GM19467 (cell line): Measurements from ENCODE around the gene PIBF1.
"Not testable (repeated sequence)": the region's sequence is repeated elsewhere in the genome, so short reads cannot be mapped to it uniquely, and the experiment has no call there.

ENCODE experiments used
- ATAC-seq: cut with Tn5 transposase; IDR thresholded peaks from one replicate; pipeline ENCODE4 v1.9.1; 2021; ENCODE audit warnings: mild to moderate bottlenecking, moderate library complexity; ENCODE audit not compliant: unreplicated experiment

PIBF1 gene

DNA sequence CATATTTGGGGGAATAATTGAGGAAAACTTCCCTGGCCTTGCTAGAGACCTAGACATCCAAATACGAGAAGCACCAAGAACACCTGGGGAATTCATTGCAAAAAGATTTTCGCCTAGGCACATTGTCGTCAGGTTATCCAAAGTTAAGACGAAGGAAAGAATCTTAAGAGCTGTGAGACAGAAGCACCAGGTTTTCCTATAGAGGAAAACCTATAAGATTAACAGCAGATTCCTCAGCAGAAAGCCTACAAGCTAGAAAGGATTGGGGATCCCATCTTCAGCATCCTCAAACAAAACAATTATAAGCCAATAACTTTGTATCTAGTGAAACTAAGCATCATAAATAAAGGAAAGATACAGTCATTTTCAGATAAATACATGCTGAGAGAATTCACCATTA, 114.9 kb downstream of the PIBF1 start:
- no peak for ATAC-seq

DNA sequence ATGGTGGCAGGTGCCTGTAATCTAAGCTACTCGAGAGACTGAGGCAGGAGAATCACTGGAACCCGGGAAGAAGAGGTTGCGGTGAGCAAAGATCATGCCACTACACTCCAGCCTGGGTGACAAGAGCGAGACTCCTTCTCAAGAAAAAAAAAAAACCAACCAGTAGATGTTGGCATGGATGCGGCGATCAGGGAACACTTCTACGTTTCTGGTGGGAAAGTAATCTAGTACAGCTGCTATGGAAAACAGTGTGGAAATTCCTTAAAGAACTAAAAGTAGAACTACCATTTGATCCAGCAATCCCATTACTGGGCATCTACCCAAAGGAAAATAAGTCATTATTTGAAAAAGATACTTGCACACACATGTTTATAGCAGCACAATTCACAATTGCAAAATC, 119.6 kb downstream of the PIBF1 start:
- ATAC-seq: not testable (repeated sequence)

DNA sequence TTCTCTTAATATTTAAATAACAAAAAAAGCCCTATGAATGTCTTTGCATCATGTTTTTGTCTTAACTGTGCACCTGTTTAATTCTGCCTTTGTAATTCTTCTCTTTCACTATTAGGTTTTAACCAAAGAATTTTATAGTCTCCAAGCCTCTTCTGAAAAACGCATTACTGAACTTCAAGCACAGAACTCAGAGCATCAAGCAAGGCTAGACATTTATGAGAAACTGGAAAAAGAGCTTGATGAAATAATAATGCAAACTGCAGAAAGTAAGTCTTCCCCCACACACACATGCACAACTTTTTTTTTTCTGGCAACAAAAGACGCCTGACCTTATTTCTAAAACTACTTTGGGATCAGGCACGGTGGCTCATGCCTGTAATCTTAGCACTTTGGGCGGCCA, 126.5 kb downstream of the PIBF1 start:
- no peak for ATAC-seq

DNA sequence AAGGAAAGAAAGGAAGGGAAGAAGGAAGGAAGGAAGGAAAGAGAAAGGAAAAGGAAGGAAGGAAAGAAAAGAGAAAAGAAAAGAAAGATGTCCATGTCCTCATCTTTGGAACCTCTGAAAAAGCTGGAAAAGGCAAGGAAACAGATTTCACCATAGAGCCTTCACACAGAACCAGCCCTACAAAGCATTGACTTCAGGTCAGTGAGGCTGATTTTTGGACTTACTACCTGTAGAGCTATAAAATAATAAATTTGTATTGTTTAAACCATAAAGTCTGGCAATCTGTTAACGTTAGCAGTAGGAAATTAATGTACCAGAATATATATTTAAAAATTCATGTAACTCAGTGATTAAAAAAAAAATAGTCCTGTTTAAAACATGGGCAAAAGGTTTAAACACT, 130.0 kb downstream of the PIBF1 start:
- no peak for ATAC-seq

DNA sequence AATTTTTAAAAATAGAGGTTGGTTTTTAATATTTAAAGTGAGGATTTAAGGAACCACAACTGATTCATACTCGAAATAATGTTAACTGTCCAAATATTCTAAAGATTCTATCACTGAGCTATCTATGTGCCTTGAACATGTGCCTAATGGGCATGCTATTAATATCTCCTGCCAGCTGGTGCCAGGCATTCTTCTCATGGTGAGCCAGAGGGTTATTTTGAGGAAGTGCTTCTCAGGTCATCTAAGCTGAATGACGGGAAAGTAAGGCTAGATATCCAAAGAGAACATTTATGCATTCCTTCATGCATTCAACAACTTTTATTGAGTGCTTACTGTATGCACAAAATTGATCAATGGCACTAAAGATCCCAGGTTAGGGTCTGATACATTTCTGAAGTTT, 138.2 kb downstream of the PIBF1 start:
- ATAC-seq: no peak

DNA sequence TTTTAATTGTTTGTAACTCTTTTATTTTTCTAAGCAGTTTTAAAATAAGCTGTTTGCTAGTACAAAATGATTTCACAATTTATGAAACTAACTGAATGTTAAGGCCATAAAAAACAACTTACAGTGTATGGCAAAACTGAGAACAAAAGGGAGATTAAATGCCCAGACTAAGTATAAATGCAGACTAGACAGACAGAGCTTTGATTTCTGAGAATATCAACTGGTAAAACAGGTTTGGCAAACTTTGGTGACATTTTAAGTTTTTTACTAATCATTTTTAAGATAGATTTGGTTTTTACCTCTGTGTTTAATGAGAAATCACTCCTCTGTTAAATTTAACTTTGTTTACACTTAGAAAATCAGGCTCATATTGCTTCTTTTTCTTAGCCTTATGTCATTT, 149.4 kb downstream of the PIBF1 start:
- ATAC-seq: no peak

DNA sequence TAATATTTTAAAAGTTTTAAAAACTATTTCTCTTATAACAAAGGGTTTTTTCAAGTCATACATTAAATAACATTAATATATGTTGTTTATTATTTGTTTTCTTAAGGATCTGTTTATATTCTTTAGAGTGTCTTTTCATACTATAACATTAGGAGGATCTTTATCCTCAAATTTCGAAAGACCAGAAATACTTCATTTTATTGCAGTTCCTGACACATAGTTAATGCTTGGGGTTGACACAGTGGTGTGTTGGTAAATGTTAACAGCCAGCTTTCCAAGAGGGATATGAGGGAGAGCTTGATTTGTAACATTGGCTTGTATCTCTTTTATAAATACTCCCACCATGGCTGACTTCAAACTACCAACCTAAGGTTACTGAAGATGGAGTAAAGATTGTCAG, 150.3 kb downstream of the PIBF1 start:
- no peak for ATAC-seq

DNA sequence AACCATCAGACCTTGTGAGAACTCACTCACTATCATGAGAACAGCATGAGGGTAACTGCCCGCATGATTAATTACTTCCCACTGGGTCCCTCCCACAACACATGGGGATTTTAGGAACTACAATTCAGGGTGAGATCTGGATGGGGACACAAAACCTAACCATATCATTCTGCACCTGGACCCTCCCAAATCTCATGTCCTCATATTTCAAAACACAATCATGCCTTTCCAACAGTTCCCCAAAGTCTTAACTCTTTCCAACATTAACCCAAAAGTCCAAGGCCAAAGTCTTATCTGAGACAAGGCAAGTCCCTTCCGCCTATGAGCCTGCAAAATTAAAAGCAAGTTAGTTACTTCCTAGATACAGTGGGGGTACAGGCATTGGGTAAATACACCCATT, 164.3 kb downstream of the PIBF1 start:
- ATAC-seq: not testable (repeated sequence)

DNA sequence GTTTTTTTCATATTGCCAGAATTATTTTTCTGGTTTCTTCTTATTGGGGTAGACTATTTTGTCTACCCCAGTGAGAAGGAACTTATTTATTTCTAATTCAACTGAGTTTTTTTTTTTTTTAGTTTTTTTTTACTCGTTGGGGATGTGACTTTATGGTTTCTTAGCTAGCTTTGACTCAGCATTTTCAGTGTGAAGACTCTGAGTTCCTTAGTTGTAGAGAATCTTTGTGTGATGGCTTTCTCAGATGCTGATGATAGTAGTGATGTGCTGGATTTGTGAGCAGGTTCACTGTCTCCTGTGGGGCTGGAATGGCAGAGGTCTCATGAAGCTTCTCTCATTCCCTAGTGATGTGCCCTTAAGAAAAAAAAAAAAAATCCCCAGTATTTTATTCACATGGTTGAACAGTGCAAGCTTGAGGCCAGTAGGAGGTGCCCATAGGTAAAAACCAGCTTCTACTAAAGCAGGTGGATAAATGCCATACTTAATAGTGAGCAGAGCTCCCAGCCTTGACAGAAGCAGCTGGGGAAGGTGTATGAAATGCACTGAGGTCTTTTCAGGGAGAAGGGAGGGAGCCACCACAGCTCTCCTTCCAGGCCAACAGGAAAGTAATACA, 170.7 kb downstream of the PIBF1 start:
- no peak for ATAC-seq

DNA sequence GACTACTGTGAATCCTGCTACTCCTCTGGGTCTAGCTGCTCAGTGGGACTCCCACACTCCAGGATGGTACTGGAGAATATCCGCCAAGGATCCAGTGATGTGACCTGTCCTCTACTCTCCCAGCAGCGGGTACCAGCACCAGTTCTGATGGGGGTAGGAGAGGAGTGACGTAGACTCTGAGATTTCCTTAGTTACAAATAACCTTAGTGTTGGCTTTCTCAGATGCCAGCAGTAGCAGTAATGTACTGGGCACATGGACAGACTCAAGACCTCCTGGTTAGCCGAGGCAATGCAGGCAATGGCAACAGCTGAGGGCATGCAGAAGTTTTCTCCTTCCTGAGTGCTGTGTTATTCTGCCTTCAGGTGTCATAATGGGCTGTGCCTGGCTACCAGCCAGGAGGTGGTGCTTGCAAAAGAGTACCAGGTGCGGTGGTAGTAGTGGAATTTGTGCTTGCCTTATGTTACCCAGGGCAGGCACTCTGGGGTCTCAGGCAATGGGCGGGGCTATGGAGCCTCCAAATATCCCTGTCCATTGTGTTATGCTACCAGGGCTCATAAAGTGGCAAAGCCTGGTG, 171.5 kb downstream of the PIBF1 start:
- no peak for ATAC-seq

DNA sequence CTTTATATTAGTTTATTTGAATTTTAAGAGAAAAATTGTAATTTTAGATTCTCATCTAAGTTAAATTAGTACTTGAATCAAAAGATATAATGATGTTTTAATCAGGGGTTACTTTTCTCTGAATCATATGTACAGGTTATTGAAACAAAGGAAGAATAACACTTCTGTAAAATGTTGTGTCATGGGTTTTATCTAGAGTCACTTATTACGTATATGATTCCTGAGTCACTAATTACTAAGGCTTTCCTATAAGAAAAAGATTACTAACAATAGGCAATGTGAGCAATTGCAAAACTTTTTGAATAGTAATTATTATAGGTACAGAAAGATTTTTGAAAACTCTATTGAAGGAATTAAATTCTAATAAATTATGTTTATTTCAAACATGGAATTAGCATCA, 177.7 kb downstream of the PIBF1 start:
- no peak for ATAC-seq

DNA sequence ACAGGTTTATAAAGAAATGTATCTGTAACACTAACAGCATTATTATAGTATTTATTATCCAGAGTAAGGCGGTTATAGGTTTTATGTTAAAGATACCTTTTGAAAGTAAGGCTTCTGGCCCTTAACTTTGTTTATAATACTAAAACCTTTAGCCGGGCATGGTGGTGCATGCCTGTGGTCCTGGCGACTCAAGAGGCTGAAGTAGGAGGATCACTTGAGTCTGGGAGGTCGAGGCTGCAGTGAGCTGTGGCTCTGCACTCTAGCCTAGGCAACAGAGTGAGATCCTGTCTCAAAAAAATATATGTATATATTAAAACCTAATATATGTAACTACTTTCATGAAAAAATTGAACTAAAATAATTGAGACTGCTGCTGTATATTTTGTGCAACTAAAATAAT, 178.2 kb downstream of the PIBF1 start:
- ATAC-seq: no peak

DNA sequence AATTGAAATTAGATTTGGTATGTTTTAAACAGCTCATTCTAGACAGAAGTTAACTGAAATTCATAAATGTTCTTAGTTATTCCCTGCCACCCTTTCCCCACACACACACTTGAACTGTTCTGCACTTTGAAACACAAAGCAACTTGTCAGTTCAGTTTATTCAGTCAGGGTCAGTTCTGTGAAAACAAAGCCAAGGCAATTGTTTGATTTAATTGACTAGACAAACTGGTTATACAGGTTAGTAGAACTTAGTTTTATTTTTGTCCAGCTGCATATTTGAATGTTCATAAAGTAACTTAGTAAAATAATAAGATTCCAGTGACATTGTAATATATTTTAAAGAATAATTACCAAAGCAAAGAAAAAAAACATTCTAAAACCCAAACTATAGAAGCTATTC, 178.6 kb downstream of the PIBF1 start:
- no peak for ATAC-seq

DNA sequence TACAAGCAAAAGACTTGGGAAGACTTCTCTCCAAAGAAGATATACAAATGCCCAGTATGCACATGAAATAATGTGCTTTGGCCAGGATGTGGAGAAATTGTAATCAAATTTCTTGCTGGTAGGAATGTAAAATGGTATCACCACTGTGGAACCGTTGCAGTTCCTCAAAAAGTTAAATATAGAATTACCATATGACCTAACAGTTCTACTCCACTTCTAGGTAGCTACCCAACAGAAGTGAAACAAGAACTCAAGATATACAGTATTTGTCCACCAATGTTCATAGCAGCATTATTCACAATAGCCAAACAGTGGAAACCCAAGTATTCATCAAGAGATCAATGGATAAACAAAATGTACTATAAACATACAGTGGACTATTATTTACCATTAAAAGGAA, 181.8 kb downstream of the PIBF1 start:
- ATAC-seq: no peak

DNA sequence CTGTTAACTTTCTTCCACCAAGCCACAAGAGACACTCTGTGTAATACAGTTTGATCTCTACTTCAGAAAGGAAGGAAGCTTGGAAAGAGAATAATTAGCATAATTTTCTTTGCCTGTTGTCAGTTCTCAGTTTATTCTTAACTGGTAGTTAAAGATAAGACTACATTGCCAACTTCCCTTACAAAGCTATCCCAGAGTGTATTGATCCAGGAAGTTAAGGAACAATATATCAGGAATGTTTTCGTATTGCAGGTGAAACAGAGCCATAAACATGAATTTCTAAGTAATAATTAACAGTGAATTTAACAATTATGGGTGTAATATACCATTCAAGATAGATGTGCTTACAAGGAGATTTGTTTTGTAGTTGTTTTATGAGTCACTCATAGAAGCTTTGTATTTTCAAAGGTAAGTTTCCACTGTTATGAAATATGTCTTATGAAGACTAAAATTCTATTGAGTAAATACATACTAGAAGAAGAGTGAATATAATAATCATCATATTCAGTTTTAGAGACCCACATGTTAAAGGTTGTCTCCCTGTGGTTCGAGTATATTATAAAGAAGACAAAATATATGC, 188.5 kb downstream of the PIBF1 start:
- no peak for ATAC-seq

DNA sequence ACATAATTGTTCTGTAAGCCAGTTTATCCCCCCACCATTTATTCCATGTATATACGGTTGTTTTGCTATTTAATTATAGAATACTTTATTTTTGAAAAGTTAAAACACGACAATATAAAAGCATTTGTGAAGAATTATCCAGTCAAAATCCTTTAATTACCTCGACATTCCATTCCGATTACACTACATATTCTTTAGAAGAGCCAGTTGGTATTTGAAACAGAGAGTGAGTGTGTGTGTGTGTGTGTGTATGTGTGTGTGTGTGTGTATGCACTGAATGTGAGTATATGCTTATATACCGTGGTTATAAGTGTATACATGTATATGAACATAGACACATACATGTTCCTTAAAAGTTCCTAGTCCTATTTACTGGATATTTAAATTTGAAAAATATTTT, 189.0 kb downstream of the PIBF1 start:
- ATAC-seq: no peak

DNA sequence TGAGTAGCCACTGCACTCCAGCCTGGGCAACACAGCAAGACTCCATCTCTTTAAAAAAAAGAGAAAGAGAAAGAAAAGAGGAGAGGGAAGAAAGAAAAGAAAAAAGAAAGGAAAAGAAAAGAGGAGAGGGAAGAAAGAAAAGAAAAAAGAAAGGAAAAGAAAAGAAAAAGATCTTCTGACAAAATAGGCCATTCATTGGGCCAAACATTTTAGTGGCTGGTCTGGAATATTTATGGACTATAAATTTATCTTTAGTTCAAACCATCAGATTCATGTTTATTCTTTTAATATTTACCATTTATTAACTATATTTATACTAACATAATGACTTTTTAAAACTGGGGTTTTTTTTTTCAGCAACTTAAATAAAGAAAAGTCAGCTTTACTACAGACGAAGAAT, 191.3 kb downstream of the PIBF1 start:
- no peak for ATAC-seq

DNA sequence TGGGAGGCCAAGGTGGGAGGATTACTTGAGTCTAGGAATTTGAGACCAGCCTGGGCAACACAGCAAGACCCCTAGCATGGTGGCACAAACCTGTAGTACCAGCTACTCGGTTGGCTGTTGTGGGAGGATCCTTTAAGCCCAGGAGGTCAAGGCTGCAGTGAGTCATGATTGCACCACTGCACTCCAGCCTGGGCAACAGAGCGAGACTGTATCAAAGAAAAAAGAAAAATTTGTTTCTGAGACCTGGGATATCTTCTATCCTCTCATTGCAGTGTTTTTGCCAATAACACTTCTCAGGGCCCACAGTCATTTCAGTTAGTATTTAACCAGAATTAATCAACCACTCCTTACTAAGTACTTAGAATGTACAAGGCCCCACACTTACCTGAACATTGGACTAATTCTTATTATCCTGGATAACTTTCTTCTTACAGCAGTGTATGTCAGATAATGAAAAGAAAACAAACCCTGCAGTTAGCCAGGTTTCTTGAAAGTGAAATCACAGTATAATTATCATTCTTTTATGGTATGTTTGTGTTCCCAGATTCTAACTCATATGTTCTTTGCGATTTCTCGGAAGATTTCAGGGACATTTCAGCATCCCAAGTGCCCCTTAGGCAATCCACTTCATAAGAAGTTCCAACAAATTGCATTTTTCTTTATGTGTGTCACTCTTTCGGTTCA, 201.3 kb downstream of the PIBF1 start:
- ATAC-seq: no peak

DNA sequence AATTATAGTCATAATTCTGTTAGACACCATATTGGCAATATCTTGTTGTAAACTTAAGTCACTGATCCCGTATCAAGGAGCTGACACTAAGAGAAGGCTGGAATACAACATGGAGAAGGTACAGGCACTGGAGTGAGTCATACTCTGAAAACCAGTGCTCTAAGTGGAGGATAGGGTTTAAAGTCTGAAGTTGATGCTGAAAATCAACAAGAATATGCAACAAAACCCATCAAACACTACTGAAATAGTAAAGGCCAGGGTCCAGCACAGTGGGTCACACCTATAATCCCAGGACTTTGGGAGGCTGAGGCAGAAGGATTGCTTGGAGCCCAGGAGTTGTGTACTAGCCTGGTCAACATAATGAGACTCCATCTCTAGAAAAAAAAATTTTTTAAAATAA, 203.7 kb downstream of the PIBF1 start:
- no peak for ATAC-seq

DNA sequence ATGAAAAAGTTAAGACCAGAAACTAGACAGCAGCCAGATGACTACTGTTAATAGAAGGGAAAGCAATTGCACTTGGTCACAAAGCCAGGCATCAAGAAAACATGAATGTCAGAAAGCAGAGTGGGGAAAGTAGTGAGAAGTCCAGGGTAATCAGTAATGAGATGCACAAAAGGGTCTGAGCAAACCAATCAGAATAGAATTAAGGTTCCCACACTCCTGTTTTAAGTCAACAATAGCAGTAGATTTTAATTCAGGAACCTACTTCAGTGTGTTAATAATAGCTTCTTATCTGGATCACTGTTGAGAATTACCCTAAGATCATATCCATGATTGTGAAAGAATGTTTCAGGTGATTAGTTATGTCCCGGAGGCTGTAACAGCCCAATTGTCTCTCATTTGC, 204.3 kb downstream of the PIBF1 start:
- ATAC-seq: no peak

DNA sequence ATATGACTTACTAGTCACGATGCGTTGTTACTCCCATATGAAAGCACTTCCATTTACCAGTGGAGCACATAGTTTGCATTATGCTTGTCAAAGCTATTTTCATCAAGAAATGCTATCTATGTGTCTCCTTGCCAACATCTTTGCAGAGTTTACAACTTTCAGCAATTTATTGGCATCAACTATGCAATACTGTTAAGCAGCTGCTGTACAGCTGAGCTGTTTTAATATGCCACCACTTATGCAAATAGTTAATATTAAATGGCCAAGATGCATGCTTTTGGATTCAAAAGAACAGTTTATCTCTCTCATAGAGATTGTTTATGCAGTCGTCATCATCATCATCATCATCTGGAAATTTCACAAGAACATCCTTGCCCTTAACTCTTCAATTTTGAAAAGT, 209.0 kb downstream of the PIBF1 start:
- ATAC-seq: no peak

DNA sequence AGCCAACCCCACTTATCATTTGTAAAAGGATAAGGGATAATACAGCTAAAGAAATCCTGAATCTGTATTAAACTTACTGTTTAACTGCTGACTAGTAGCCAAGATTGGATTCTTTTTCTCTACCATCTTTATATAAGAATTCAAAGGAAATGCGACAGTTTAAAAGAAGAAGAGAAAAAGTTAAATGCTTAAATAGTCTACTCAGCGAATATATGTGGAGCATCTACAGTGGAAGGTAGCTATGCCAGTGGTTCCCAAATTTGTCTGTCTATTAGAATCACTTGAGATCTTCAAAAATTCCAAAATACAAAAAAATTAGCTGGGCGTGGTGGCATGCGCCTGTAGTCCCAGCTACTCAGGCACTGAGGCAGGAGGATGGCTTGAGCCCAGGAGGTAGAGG, 216.1 kb downstream of the PIBF1 start:
- no peak for ATAC-seq
